ENCODE data around the gene SH3GLB2. TPM values are rescaled to one million over a fixed set of nuclear protein-coding genes. Genes with fewer than 3 reads are reported as not detected.

SH3GLB2 gene
- total and polyA plus RNA-seq, 2 experiments from 2014 or later = 27.7 to 57.3 TPM

DNA sequence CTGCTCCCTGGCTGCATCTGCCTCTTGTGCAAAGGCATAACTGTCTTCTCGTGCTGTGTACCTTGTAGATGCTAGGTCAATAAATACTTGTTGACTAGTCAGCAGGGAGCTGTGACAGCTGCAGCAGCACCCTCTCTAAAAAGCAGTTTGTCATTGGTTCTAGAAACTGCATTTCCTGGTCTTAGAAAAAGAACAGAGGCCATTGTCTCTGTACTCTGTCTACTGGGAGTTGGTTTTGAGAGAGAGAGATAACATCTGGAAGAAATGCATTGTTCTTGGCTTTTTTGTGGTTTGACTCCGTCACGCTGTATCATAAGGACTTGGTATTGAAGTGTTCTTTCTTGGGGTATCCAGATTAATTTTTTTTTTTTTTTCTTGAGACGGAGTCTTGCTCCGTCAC, 32.3 kb downstream of the SH3GLB2 start:
- no peaks in the 10 kb centered on the region for H3F3A ChIP-seq (ENCODE audit: insufficient read depth)
- no peak for DNase-seq
- H4K20me1 ChIP-seq (ENCODE audit: insufficient read depth) = no peaks in the 10 kb centered on the region
- in situ Hi-C loops (cut with MboI) = no loop called here
- no peak overlapping the region for H3K4me3 ChIP-seq
- H3K9ac ChIP-seq = no peak overlapping the region
- no peak overlapping the region for H3K27ac ChIP-seq
- no peak overlapping the region for H3K4me2 ChIP-seq (ENCODE audit: unreplicated experiment)
- WGBS, 2 experiments (ENCODE audit: low coverage in 1 of 2, low lambda C conversion rate in 2 of 2, missing lambda C conversion rate in 2 of 2) = 98 to 99% methylated on average over 5 of the region's 5 CpGs
- H3K27me3 ChIP-seq (replicated peaks; ENCODE audit: insufficient read depth) = no peaks in the 10 kb centered on the region
- TF ChIP-seq EZH2phosphoT487 (IDR thresholded peaks at IDR 0.05; ENCODE audit: insufficient read depth, low read depth) (no peak), EZH2 (IDR thresholded peaks at IDR 0.05; ENCODE audit: insufficient read depth, poor library complexity, severe bottlenecking) (no peak)
- no peaks in the 10 kb centered on the region for H3K79me2 ChIP-seq (ENCODE audit: insufficient read depth)
- H3K9me2 ChIP-seq (ENCODE audit: insufficient read depth) = no peaks in the 10 kb centered on the region
- H2AFZ ChIP-seq = no peak overlapping the region
- H3K9me3 ChIP-seq (ENCODE audit: low read depth) = no peaks in the 10 kb centered on the region
- peaks cover 33% of the 10 kb centered on the region for H3K36me3 ChIP-seq (ENCODE audit: low read depth)
- H3K4me1 ChIP-seq (ENCODE audit: insufficient read depth) = no peaks in the 10 kb centered on the region

DNA sequence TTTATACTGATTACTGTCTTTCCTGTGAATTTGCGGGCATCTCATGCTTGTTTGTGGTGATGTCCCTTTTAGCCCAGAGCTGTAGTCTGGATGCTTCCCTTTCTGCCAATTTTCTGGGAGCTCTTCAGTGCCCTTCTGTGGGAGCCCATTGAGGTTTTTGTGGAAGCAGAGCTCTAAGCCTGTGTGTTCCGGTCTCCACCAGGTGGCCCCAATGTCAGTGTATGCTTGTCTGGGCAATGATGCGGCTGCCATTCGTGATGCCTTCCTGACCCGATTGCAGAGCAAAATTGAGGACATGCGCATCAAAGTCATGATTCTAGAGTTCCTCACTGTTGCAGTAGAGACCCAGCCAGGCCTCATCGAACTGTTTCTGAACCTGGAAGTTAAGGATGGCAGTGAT, 35.1 kb downstream of the SH3GLB2 start:
- Histone ChIP-seq H3F3A (ENCODE audit: insufficient read depth) (peaks cover 4% of the 10 kb centered on the region), H3K79me2 (ENCODE audit: insufficient read depth) (no peaks in the 10 kb centered on the region), H3K9ac (no peak overlapping the region), H3K9me2 (ENCODE audit: insufficient read depth) (no peaks in the 10 kb centered on the region), H3K4me1 (ENCODE audit: insufficient read depth) (peaks cover 5% of the 10 kb centered on the region), H3K4me3 (no peak overlapping the region), H4K20me1 (ENCODE audit: insufficient read depth) (no peaks in the 10 kb centered on the region), H3K36me3 (ENCODE audit: low read depth) (peaks cover 43% of the 10 kb centered on the region), H3K9me3 (ENCODE audit: low read depth) (no peaks in the 10 kb centered on the region), H3K27me3 (replicated peaks; ENCODE audit: insufficient read depth) (no peaks in the 10 kb centered on the region), H3K27ac (no peak overlapping the region), H2AFZ (no peak overlapping the region), H3K4me2 (ENCODE audit: unreplicated experiment) (no peak overlapping the region)
- TF ChIP-seq EZH2 (IDR thresholded peaks at IDR 0.05; ENCODE audit: insufficient read depth, poor library complexity, severe bottlenecking) (no peak), EZH2phosphoT487 (IDR thresholded peaks at IDR 0.05; ENCODE audit: insufficient read depth, low read depth) (no peak)
- 85 to 86% methylated on average over 7 of the region's 7 CpGs for WGBS, 2 experiments (ENCODE audit: low coverage in 1 of 2, low lambda C conversion rate in 2 of 2, missing lambda C conversion rate in 2 of 2)
- in situ Hi-C loops (cut with MboI) = no loop called here
- DNase-seq = peak; percentile 22

DNA sequence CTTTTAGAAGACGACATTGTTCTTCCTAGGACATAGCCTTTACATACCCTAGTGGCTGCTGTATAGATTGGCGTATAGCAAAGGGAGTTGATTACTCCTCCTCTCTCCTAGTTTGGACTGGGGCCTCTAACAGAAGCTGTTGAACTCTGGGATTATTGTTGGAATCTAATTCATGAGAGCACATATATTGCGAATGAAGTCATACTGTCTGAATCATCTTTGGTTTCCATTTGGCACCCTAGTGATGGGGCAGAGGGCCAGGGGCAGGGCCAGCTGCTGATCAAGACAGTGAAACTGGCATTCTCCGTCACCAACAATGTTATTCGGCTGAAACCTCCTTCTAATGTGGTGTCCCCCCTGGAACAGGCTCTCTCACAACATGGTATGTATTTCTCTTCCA, 40.3 kb downstream of the SH3GLB2 start:
- Histone ChIP-seq H3K36me3 (ENCODE audit: low read depth) (peaks cover 40% of the 10 kb centered on the region), H3K9me3 (ENCODE audit: low read depth) (no peaks in the 10 kb centered on the region), H3F3A (ENCODE audit: insufficient read depth) (peaks cover 22% of the 10 kb centered on the region), H3K4me1 (ENCODE audit: insufficient read depth) (peaks cover 15% of the 10 kb centered on the region), H3K79me2 (ENCODE audit: insufficient read depth) (no peaks in the 10 kb centered on the region), H3K9ac (peak overlapping the region; percentile 56), H2AFZ (peak overlapping the region; percentile 49; the same call in 1 of the 2 replicates), H3K9me2 (ENCODE audit: insufficient read depth) (no peaks in the 10 kb centered on the region), H4K20me1 (ENCODE audit: insufficient read depth) (no peaks in the 10 kb centered on the region), H3K4me2 (ENCODE audit: unreplicated experiment) (peak overlapping the region; percentile 61), H3K27ac (peak overlapping the region; percentile 78), H3K27me3 (replicated peaks; ENCODE audit: insufficient read depth) (no peaks in the 10 kb centered on the region), H3K4me3 (peak overlapping the region; percentile 22)
- TF ChIP-seq EZH2 (IDR thresholded peaks at IDR 0.05; ENCODE audit: insufficient read depth, poor library complexity, severe bottlenecking) (no peak), EZH2phosphoT487 (IDR thresholded peaks at IDR 0.05; ENCODE audit: insufficient read depth, low read depth) (no peak)
- in situ Hi-C loops (cut with MboI) = no loop called here
- 5 to 14% methylated on average over 5 of the region's 5 CpGs for WGBS, 2 experiments (ENCODE audit: low coverage in 1 of 2, low lambda C conversion rate in 2 of 2, missing lambda C conversion rate in 2 of 2)
- peak; percentile 93 for DNase-seq

DNA sequence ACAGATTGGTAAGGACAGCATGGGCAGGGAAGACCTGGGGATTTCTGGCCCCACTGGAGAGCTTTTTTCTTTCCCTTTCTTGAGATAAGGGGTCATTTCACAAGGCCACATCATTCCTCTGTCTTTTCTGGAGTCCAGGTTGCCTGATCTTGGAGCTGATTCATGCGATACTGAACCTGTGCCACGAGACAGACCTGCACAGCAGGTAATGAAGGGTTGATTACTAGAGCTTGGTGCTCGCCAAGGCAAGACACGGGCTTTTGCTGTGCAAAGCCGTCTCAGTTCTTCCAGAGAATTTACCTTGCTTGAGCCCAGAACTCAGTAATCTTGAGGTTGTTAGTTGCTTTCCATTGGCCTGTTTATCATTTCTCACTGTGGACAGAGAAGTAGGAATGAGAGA, 41.5 kb downstream of the SH3GLB2 start:
- Histone ChIP-seq H3K27ac (no peak overlapping the region), H3K9me2 (ENCODE audit: insufficient read depth) (no peaks in the 10 kb centered on the region), H3F3A (ENCODE audit: insufficient read depth) (peaks cover 22% of the 10 kb centered on the region), H3K36me3 (ENCODE audit: low read depth) (peaks cover 44% of the 10 kb centered on the region), H3K27me3 (replicated peaks; ENCODE audit: insufficient read depth) (no peaks in the 10 kb centered on the region), H3K9me3 (ENCODE audit: low read depth) (no peaks in the 10 kb centered on the region), H3K4me2 (ENCODE audit: unreplicated experiment) (no peak overlapping the region), H3K4me1 (ENCODE audit: insufficient read depth) (peaks cover 15% of the 10 kb centered on the region), H3K4me3 (no peak overlapping the region), H3K9ac (no peak overlapping the region), H3K79me2 (ENCODE audit: insufficient read depth) (no peaks in the 10 kb centered on the region), H2AFZ (no peak overlapping the region), H4K20me1 (ENCODE audit: insufficient read depth) (no peaks in the 10 kb centered on the region)
- WGBS, 2 experiments (ENCODE audit: low coverage in 1 of 2, low lambda C conversion rate in 2 of 2, missing lambda C conversion rate in 2 of 2) = 97% methylated on average over 5 of the region's 5 CpGs
- TF ChIP-seq EZH2 (IDR thresholded peaks at IDR 0.05; ENCODE audit: insufficient read depth, poor library complexity, severe bottlenecking) (no peak), EZH2phosphoT487 (IDR thresholded peaks at IDR 0.05; ENCODE audit: insufficient read depth, low read depth) (no peak)
- in situ Hi-C loops (cut with MboI) = no loop called here
- no peak for DNase-seq

DNA sequence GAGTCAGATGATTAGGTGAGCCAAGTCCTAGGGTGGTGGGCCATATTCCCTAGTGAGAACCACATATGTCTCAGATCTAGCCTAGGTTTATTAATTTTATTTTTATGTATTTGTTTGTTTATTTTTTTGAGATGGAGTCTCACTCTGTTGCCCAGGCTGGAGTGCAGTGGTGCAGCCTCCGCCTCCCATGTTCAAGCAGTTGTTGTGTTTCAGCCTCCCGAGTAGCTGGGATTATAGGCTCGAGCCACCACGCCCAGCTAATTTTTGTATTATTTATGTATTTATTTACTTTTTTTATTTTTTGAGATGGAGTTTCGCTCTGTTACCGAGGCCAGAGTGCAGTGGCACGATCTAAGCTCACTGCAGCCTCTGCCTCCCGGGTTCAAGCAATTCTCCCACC, 44.6 kb downstream of the SH3GLB2 start:
- H3K4me1 ChIP-seq (ENCODE audit: insufficient read depth) = peaks cover 21% of the 10 kb centered on the region
- no peaks in the 10 kb centered on the region for H3K9me2 ChIP-seq (ENCODE audit: insufficient read depth)
- H2AFZ ChIP-seq = no peak overlapping the region
- TF ChIP-seq EZH2 (IDR thresholded peaks at IDR 0.05; ENCODE audit: insufficient read depth, poor library complexity, severe bottlenecking) = no peak
- no peak for TF ChIP-seq EZH2phosphoT487 (IDR thresholded peaks at IDR 0.05; ENCODE audit: insufficient read depth, low read depth)
- peaks cover 54% of the 10 kb centered on the region for H3K36me3 ChIP-seq (ENCODE audit: low read depth)
- H3K27ac ChIP-seq = no peak overlapping the region
- H4K20me1 ChIP-seq (ENCODE audit: insufficient read depth) = no peaks in the 10 kb centered on the region
- WGBS, 2 experiments (ENCODE audit: low coverage in 1 of 2, low lambda C conversion rate in 2 of 2, missing lambda C conversion rate in 2 of 2) = 95 to 96% methylated on average over 8 of the region's 8 CpGs
- no peaks in the 10 kb centered on the region for H3K27me3 ChIP-seq (replicated peaks; ENCODE audit: insufficient read depth)
- in situ Hi-C loops (cut with MboI) = no loop called here
- H3K9me3 ChIP-seq (ENCODE audit: low read depth) = no peaks in the 10 kb centered on the region
- H3K9ac ChIP-seq = no peak overlapping the region
- no peaks in the 10 kb centered on the region for H3K79me2 ChIP-seq (ENCODE audit: insufficient read depth)
- H3F3A ChIP-seq (ENCODE audit: insufficient read depth) = peaks cover 22% of the 10 kb centered on the region
- H3K4me2 ChIP-seq (ENCODE audit: unreplicated experiment) = no peak overlapping the region
- H3K4me3 ChIP-seq = no peak overlapping the region
- no peak for DNase-seq

Measured in GM23248 (cell line).